ENCODE results near the gene PCCB. TPM values are rescaled to one million over a fixed set of nuclear protein-coding genes. Genes with fewer than 3 reads are reported as not detected.

Gene PCCB
- total RNA-seq, 1 donor from 2014 or later, result 28.1 TPM

GRCh38 chr3:136292500-136292899 lies 42.4 kb downstream of the PCCB start:
- no peak for DNase-seq
- H3K4me1 Mint-ChIP-seq (ENCODE audit: low read depth, unreplicated experiment), result no peaks in the 10 kb centered on the region
- H3K4me3 Mint-ChIP-seq (ENCODE audit: unreplicated experiment), result no peak overlapping the region
- no peaks in the 10 kb centered on the region for H3K9me3 Mint-ChIP-seq (ENCODE audit: unreplicated experiment)
- H3K27me3 Mint-ChIP-seq (ENCODE audit: unreplicated experiment), result no peaks in the 10 kb centered on the region
- H3K36me3 Mint-ChIP-seq (ENCODE audit: unreplicated experiment), result no peaks in the 10 kb centered on the region
- no peak for TF ChIP-seq CTCF (IDR thresholded peaks at IDR 0.05; ENCODE audit: partially characterized antibody, unreplicated experiment)
- H3K27ac Mint-ChIP-seq (ENCODE audit: unreplicated experiment), result no peak overlapping the region

GRCh38 chr3:136293279-136293678 lies 43.1 kb downstream of the PCCB start:
- DNase-seq, result no peak
- TF ChIP-seq CTCF (IDR thresholded peaks at IDR 0.05; ENCODE audit: partially characterized antibody, unreplicated experiment), result no peak

GRCh38 chr3:136294176-136294575 lies 44.0 kb downstream of the PCCB start:
- Mint-ChIP-seq H3K9me3 (ENCODE audit: unreplicated experiment) (no peaks in the 10 kb centered on the region), H3K36me3 (ENCODE audit: unreplicated experiment) (no peaks in the 10 kb centered on the region), H3K27me3 (ENCODE audit: unreplicated experiment) (no peaks in the 10 kb centered on the region), H3K27ac (ENCODE audit: unreplicated experiment) (no peak overlapping the region), H3K4me3 (ENCODE audit: unreplicated experiment) (no peak overlapping the region), H3K4me1 (ENCODE audit: low read depth, unreplicated experiment) (no peaks in the 10 kb centered on the region)
- no peak for DNase-seq
- no peak for TF ChIP-seq CTCF (IDR thresholded peaks at IDR 0.05; ENCODE audit: partially characterized antibody, unreplicated experiment)

More at GRCh38 chr3:136293279-136293678, 43.1 kb downstream of the PCCB start:
- Mint-ChIP-seq H3K27ac (ENCODE audit: unreplicated experiment) (no peak overlapping the region), H3K9me3 (ENCODE audit: unreplicated experiment) (no peaks in the 10 kb centered on the region), H3K36me3 (ENCODE audit: unreplicated experiment) (no peaks in the 10 kb centered on the region), H3K4me1 (ENCODE audit: low read depth, unreplicated experiment) (no peaks in the 10 kb centered on the region), H3K4me3 (ENCODE audit: unreplicated experiment) (no peak overlapping the region), H3K27me3 (ENCODE audit: unreplicated experiment) (no peaks in the 10 kb centered on the region)

- Mint-ChIP-seq H3K4me1 (ENCODE audit: low read depth, unreplicated experiment) (no peaks in the 10 kb centered on the region), H3K4me3 (ENCODE audit: unreplicated experiment) (no peak overlapping the region), H3K36me3 (ENCODE audit: unreplicated experiment) (no peaks in the 10 kb centered on the region), H3K27ac (ENCODE audit: unreplicated experiment) (no peak overlapping the region), H3K9me3 (ENCODE audit: unreplicated experiment) (peaks cover 3% of the 10 kb centered on the region), H3K27me3 (ENCODE audit: unreplicated experiment) (no peaks in the 10 kb centered on the region)
- DNase-seq, result no peak
- TF ChIP-seq CTCF (IDR thresholded peaks at IDR 0.05; ENCODE audit: partially characterized antibody, unreplicated experiment), result no peak
Measured at GRCh38 chr3:136296960-136297359, 46.8 kb downstream of the PCCB start.

- H3K36me3 Mint-ChIP-seq (ENCODE audit: unreplicated experiment), result no peaks in the 10 kb centered on the region
- no peak overlapping the region for H3K27ac Mint-ChIP-seq (ENCODE audit: unreplicated experiment)
- H3K4me3 Mint-ChIP-seq (ENCODE audit: unreplicated experiment), result no peak overlapping the region
- DNase-seq, result no peak
- H3K27me3 Mint-ChIP-seq (ENCODE audit: unreplicated experiment), result no peaks in the 10 kb centered on the region
- H3K4me1 Mint-ChIP-seq (ENCODE audit: low read depth, unreplicated experiment), result no peaks in the 10 kb centered on the region
- no peak for TF ChIP-seq CTCF (IDR thresholded peaks at IDR 0.05; ENCODE audit: partially characterized antibody, unreplicated experiment)
- peaks cover 3% of the 10 kb centered on the region for H3K9me3 Mint-ChIP-seq (ENCODE audit: unreplicated experiment)
Measured at GRCh38 chr3:136297826-136298225, 47.7 kb downstream of the PCCB start.

Measured in glutamatergic neuron (in vitro differentiated cells).